Left renal pelvis (tissue), 4 donors: ENCODE measurements around the gene G3BP2. TPM values are rescaled to one million over a fixed set of nuclear protein-coding genes. Genes with fewer than 3 reads are reported as not detected.
"Not testable (repeated sequence)": the region's sequence is repeated elsewhere in the genome, so short reads cannot be mapped to it uniquely, and the experiment has no call there.

Experiments
- DNase-seq, 4 donors: peaks; one replicate each; pipeline ENCODE4 v3.0.0-alpha.2; 2013; ENCODE audit warnings: low read depth in 4 of 4, low spot score in 3 of 4
- polyA plus RNA-seq, 4 donors: library from polyadenylated mRNA; unstranded; fragments of 120-200 nt; gene quantifications; one replicate each; pipeline ENCODE4 v1.2.1, GENCODE V29; 2013; ENCODE audit not compliant: insufficient read length in 4 of 4

G3BP2 gene
- polyA plus RNA-seq, 4 donors, result 123 to 198 (median 163) TPM

DNA sequence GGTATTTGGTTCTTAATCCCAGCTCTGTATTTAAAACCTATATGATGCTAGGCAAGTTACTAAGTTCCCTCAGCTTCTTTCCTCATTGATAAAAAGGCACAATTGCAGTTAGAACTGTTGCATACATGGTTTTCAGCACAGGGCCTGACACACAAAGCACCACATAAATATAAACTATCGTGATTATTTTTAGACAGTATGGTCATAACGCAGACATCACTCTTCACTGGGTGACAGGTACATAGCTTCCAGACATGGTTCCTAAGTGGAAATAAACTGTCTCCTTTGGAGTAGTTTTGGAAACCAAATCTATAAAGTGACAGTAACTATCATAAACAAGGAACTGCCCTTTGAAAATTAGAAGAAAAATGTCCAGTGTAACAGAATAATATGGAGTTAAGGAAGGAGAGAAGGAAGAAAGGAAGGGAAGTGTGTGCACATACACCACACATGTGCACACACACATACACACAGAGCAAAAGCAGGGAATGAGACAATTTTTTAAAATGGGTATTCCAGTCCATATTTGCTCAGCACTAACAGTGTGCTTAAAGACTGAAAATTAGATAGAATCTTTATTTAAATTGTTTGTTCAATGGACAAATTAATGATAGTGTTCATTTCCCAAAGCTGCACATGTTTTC is 12.5 kb upstream of the G3BP2 start:
- no peak for DNase-seq

DNA sequence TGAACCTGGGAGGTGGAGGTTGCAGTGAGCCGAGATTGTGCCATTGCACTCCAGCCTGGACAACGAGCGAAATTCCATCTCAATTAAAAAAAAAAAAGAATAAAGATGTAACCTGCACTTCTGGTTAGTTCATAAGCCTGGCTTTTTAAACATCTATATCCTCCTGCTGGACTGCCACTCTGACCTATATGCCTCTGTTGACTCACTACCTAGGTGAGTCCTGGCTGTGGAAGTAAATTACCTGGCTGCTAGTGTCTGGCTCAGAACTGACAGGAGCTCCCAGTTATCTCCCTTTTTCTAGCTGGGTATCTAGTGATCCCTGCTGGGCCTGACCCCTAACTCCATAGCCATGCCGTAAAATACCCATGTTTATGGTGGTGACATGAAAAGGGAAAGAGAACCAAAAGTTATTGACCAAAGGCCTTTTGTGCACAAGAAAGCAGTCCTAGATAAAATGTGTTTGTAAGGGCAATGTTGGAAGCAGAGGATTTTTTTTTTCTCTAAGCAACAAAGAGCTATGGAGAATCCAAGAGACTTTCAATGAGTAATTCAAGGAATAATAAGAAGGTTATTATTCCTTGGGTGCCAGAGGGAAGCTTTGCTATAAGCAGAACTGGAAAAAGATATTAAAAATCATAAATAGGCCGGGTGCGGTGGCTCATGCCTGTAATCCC is 10.4 kb upstream of the G3BP2 start:
- DNase-seq, result no peak

DNA sequence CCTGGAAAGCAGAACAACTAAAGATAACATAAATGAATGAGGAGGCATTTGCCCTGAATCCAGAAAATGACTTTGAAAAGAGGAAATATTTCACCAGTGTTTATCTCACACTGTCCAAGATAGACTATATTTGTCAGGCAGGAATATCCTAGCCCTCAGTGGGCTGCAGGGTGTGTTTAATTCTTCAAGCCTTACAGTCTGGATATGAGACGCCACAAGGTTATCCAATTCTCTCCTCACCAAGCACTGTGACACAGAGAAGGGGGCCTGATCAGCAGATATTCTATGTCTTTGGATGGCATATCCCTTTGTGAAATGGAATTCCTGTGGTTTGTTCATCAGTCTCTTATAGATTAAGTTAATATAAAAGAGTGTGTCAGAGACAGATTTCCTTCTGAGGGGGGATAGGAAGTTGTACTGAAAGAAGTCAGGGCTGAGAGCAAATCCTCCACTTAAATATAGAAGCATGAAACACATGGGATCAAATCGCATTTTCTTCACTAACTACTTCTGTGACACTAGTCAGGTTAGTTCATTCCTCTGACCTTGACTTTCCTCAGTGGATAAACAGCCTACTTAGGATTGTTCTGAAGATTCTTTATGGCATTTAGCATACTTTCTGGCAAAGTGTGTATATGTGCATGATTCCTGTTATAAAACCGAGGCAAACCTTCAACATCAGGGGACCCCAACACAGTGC is 6.8 kb upstream of the G3BP2 start:
- DNase-seq, result no peak

DNA sequence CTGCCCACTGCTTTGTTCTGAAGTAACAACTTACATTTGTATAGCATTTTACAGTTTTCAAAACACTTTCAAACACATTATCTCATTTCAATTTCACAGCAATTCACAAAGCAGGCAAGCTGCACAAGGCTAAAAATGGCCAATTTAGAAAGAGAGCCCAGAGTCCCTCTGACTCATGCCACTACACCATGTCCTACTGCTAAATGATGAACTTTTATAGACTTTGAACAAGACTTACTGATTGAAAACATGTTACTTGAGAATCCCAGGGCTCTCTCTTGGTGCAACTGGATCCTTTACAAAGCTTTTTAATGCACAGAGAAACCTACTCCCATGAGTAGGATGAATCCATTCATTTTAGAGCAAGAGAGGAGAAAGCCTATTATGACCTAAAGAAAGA is 5.8 kb upstream of the G3BP2 start:
- DNase-seq, result no peak

DNA sequence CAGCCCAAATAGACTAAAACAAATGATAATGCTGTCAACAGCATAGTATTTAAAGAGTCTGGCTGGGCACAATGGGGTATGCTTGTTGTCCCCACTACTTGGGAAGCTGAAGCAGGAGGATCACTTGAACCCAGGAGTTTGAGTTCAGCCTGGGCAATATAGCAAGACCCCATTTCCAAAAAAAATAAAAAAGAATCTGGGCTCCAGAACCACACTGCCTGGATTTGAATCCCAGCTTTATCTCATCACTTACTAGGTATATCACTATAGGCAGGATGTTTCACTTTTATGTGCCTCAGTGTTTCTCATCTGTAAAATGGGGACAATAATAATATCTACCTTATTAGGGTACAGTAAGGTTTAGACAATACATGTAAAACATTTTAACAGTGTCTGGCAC is 5.3 kb upstream of the G3BP2 start:
- no peak for DNase-seq

DNA sequence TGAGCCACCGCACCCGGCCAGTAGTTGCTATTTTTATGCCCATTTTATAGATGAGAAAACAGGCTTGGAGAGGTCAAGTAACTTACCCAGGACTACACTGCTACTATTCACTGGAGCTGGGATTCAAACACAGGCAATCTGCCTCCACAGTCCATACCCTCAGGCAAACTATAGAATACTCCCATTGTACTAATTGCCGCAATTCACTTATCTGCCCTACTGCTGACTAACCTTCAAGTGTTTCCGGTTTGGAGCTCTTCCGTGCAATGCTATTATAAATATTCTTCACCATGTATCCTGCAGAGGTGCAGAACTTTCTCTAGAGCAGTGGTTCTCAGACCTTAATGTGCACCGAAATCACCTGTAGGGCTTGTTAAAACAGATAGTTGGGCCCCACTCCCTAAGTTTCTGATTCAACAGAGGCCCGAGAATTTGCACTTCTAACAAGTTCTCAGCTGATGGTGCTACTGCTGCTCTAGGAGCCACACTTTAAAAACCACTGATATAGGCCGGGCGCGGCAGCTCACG is 1.9 kb upstream of the G3BP2 start:
- no peak for DNase-seq

DNA sequence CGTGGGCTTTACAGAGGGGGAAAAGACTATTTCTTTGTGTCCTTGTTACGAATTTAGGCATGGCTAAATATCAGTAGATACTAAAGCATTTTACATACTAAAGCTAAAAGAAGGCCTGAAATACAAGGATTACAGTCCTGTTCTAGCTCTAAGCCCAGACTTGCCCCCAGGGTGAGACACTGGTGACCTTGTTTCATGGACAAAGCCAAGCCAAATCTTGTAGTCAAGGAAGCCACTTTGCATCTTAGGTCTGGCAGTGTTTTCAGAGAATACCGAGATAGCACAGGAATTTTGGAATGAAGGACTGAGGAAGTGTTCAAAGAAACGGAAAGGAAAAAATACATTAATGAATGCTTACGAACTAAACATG is 733 bp upstream of the G3BP2 start:
- DNase-seq, result peak in 2 of 4 donors; percentile 10 to 19

DNA sequence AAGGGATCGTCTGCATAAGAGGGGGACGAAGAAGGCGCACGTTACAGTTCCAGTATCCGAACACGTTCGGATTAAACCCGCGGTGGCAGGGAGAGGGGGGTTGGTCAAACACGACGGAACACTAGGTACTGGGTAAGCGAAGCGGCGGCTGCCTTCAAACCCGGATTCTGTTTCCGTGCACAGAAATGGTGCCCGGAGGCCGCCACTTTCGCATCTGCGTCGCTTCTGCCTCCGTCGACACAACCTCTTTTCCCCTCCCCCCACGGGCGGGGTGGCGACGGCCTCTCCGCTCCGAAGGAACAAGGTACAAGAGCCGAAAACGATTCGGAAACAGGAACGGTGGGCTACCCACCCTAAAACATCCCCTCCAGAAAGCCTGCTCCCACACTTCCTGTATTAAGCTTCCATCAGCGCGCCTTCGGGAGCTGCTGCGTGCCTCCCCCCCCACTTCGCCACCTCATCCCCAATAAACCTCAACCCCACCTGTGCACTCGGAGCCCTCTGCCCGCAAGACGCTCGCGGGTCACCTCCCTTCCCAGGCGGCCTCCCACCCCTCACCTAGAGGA is 667 bp downstream of the G3BP2 start:
- DNase-seq, result peak; percentile 36 to 46 (median 46)

DNA sequence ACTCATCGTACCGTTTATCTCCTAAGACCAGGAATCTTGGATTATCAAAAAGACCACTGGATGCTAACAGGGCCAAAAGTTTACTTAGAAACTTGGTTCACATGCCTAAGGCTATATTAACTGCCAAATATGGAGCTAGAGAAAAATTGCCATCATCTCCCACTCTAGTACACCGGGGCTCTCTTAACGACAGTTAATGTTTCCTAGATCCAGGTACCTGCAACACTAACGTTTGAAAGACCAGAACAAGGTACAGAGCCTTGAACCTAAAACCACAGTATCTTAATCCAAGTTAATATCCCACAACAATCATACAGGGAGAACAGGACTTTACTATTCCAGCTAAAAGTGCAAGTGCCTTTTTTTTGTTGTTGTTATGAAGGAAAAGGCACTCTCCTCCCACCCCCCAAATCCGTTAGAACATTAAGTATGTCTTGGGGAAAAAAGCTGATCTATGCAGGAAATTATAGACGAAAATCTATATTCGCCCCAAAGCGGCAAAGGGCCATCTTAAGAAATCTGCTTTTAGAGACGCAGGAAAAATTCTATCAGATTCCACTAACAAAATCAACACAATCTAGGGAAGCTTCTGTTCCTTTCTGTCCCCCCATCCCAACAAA is 1.3 kb downstream of the G3BP2 start:
- peak in 1 of 4 donors; percentile 7 for DNase-seq

DNA sequence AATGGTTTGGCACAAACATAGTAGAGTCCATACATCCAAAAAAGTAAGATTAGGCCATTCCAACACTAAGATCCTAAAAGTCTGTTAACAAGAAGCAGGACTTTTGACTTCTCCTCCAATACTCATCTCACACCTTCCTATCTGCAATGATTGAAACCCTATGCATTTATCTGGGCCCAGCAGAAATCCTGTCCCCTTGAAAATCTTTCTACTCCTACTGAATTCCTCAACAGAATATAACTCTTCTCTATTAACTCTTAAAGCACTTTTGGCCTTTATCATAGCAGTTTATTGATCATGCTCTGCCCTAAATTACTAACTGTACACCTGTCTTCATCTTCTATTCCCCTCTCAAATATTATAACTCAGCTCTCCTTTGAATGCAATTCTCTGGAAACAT is 4.6 kb downstream of the G3BP2 start:
- no peak for DNase-seq

DNA sequence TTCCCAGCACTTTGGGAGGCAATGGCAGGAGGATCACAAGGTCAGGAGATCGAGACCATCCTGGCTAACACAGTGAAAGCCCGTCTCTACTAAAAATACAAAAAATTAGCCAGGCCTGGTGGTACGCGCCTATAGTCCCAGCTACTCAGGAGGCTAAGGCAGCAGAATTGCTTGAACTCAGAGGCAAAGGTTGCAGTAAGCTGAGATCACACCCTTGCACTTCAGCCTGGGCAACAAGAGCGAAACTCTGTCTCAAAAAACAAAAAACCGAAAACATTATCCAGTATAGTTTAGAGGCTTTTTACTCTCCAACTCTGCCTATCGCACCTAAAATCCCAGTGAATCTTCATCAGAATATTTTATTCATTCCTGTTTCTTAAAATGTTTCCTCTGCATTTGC is 5.6 kb downstream of the G3BP2 start:
- DNase-seq, result not testable (repeated sequence)

DNA sequence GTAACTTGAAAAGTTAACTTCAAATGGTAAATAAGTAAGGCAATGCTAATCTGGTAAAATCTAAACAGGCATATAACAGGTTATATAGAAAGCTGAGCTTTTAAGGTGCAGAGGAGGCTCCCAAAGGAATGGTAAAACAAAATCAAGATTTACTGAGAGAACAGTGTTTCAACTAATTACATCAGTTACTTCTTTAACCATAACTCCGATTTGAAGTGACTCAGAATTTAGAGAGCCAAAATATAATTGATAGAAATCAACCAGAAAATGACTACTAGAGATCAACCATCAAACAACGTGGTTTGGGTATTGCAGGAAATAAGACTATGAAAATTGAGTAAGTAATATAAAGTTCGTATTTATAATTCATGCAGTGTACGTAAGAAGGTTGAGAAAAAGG is 6.9 kb downstream of the G3BP2 start:
- no peak for DNase-seq

DNA sequence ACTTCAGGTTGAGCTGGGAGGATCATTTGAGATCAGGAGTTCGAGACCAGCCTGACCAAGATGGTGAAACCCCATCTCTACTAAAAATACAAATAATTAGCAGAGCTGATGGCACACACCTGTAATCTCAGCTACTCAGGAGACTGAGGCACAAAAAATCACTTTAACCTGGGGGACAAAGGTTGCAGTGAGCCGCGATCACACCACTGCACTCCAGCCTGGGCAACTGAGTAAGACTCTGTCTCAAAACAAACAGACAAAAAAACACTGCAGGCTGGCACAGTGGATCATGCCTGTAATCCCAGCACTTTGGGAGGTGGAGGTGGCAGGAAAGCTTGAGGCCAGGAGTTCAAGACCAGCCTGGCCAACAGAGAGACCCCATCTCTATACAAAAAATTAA is 8.6 kb downstream of the G3BP2 start:
- not testable (repeated sequence) for DNase-seq

DNA sequence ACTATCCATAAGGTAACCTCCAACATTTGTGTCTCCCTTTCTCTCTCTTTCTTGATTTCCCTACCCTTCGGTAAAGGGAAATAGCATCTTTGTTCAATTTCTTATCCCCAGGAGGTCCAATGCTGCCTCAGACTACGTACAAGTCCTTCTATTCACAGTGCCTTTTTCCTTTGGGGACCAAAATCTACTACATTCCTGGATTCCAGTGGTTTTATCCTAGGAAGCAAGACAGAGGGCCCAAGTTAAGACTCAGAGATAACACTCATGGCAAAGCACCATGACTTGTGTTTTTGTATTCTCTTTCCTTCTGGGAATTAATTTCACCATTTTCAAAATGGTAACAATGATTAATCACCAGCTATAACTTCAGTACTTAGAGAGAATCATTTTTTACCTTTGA is 10.6 kb downstream of the G3BP2 start:
- DNase-seq, result no peak

DNA sequence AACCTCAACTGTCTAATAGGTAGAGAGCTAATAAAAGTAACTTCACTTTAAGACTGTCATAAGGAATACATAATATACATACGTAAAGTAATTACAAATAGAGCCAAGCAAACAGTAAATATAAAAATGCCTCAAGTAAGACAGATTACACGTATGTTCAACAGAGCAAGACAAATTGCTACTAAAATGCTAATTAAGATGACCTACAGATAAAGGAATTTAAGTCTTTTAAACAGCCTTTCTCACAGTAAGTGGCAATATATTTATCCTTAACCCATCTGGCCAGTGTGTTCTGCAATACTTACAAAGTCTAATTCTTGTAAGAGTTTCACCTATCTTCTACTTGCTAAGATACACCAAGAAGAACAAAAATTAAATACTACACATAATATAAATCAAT is 12.7 kb downstream of the G3BP2 start:
- no peak for DNase-seq

DNA sequence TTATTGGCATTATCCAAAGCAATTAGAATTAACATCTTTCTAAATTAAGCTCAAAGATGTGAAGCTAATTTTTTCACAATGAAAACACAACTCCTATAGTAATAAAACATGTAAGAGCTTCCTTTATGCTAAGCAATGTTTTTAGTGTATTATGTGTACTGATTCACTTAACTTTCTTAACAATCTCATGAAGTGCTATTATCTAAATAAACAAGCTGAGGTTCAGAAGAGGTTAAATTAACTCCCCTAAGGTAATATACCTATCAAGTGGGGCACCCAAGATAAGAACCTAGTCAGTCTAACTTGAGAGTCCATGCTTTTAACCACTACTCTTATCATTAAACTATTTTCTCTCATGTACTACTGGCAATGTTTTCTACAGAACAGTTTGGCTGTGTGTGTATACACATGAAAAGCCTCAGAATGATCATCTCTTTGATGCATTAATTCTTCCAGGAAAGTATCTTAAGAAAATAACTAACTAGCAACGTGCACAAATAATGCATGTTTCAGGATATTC is 13.6 kb downstream of the G3BP2 start:
- DNase-seq, result no peak

DNA sequence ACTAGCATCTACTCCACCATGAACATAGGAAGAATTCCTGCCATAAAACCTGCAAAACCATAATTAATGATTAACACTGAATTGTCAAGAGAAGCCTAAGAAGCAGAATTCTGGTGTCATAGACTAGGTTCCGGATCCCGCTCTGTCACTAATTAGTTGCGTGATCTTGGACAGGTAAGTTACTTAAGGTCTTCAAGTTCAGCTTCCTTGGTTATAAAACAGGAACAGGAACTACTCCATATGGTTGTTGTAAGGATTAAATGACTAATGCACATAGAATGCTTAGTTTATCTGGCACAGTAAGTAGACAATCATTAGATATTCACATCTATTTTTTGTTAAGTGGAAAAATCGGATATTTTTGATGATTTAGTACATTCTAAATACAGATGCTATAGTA is 14.3 kb downstream of the G3BP2 start:
- DNase-seq, result no peak

DNA sequence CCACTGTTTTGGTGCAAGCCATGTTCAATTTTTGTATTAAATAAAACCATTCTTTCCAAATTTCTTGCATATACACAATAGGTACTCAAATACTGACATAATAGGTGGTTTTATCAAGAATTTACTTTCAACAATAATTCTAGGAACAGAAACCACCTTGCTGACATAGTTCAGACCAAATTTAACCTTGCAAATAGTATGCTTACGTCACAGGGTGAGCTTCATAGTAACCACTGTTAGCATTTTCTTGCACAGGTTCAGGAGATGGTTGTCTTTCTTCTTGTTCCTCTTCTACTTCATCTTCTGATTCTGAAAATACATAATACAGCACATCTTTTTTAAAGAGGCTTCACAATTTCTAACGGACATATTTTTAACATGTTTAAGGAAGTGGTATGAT is 17.6 kb downstream of the G3BP2 start:
- DNase-seq, result no peak

DNA sequence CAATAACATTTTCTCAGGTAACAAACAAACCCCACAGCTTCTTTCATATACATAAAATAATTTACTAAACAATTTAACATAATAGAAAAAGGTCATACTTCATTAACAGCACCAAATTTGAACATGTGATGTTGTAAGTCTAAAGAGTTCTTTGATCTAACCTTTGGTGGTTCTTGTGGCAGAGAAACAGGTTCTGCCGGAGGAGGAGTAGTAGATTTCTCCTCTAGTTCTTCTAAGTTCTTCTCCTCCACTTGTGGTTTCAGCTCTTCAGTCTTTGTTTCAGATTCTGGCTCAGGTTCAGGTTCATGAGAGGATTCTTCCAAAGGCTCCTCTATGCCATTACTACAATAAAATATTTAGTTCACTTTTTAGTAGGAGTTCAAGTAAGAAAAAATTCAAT is 18.3 kb downstream of the G3BP2 start:
- DNase-seq, result no peak

DNA sequence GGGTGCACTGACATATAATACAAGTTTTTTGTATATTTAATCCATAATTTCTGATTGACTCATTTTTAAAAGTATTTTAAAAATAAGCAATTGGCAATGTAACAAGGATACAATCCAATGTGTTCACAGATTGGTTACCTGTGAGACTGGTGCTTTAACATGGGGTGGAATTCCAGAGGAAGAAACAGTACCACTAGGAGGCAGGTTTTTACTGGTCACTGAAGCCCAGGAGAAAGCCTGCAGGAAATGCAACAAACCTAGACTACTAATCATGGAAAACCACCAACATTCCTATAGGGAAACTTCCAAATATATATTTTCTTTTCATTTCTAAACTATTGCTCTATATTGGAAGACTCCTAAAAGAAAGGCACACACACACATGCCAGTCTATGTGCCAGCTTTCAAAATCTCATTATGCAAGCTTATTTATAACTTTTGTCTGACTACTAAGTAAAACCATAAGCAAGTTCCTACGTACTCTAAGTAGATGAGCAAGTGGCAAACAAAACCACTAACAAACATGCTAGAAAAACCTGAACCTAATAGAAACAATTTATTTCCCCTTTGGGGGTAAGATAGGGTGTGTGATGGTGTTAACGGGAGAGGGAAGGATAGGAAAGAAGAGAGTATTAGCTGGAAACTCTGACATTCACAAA is 19.2 kb downstream of the G3BP2 start:
- no peak for DNase-seq
